ENCODE data around the gene CRAMP1. TPM values are rescaled to one million over a fixed set of nuclear protein-coding genes. Genes with fewer than 3 reads are reported as not detected.

Gene CRAMP1
- total and polyA plus RNA-seq, 11 donors, result 6.2 to 16.9 (median 10.6) TPM

DNA sequence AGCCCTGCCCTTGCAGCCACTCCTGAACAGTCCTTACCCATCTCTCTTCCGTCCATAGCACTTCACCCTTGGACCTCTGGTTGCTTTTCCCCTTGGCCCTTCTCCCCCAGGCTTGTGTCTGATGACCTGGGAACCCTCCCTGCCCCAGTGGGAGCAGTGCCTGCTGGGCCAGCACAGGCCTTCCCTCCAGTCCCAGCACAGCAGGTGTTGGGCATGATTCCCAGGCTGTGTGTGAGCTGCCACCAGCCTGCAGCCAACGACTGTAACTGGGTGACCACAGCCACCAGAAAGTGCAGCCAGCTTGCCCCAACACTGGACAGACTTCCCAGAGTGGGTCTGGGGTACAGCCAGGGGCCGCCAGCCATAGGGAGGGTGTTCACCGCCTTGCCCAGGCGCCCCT, 30.0 kb downstream of the CRAMP1 start:
- Histone ChIP-seq H3K9me3 (no peaks in the 10 kb centered on the region), H3K4me3 (no peak overlapping the region), H3K4me1 (peaks cover 0 to 31% (median 11%) of the 10 kb centered on the region in 12 donors), H3K27me3 (no peaks in the 10 kb centered on the region), H3K27ac (peak overlapping the region in 2 of 12 donors; percentile 33 to 39), H3K36me3 (peaks cover 0 to 99% (median 88%) of the 10 kb centered on the region in 9 donors)
- TF ChIP-seq, protein P1, sequence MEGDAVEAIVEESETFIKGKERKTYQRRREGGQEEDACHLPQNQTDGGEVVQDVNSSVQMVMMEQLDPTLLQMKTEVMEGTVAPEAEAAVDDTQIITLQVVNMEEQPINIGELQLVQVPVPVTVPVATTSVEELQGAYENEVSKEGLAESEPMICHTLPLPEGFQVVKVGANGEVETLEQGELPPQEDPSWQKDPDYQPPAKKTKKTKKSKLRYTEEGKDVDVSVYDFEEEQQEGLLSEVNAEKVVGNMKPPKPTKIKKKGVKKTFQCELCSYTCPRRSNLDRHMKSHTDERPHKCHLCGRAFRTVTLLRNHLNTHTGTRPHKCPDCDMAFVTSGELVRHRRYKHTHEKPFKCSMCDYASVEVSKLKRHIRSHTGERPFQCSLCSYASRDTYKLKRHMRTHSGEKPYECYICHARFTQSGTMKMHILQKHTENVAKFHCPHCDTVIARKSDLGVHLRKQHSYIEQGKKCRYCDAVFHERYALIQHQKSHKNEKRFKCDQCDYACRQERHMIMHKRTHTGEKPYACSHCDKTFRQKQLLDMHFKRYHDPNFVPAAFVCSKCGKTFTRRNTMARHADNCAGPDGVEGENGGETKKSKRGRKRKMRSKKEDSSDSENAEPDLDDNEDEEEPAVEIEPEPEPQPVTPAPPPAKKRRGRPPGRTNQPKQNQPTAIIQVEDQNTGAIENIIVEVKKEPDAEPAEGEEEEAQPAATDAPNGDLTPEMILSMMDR (IDR thresholded peaks at IDR 0.05), result no peak
- TF ChIP-seq POLR2A (IDR thresholded peaks at IDR 0.05), result no peak
- 64 to 89% (median 75%) methylated on average over 2 to 5 of the region's 5 CpGs for WGBS, 4 donors
- ATAC-seq (peak; percentile 78 to 90 (median 80)), DNase-seq (peak in 2 of 5 donors; percentile 58 to 78)
- intact Hi-C loops (cut with DNase I), result loop anchor here in 1 of 10 donors (10.0 kb wide), 1 partner anchor 63 kb away; the partner anchor contains the start of gene MAPK8IP3

DNA sequence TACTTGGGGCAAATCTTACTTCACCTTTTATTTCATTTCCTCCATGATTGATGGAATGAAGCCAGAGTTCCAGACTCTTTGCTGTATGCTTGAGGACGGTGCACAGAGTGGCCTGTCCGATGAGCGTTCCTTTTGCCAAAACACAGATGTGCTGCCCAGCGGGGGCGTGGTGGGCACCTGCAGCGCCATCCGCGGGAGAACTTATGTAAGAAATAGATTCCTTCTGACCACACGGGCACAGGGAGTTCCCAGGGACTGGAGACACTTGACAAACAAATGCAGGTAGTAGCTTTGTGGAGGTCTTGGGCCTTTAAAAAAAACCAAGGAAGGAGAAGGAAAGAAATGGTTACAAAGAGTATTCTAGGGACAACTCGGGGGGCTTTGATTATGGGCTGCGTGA, 30.6 kb downstream of the CRAMP1 start:
- intact Hi-C loops (cut with DNase I), result loop anchor here in 1 of 10 donors (10.0 kb wide), 1 partner anchor 62 kb away; the partner anchor contains the start of gene MAPK8IP3
- 89 to 94% (median 93%) methylated on average over 11 of the region's 11 CpGs for WGBS, 4 donors
- Histone ChIP-seq H3K27ac (no peak overlapping the region), H3K27me3 (no peaks in the 10 kb centered on the region), H3K9me3 (no peaks in the 10 kb centered on the region), H3K4me1 (peaks cover 0 to 31% (median 11%) of the 10 kb centered on the region in 12 donors), H3K4me3 (no peak overlapping the region), H3K36me3 (peaks cover 0 to 99% (median 87%) of the 10 kb centered on the region in 9 donors)
- ATAC-seq (no peak), DNase-seq (no peak)
- TF ChIP-seq, protein P1 (IDR thresholded peaks at IDR 0.05), result no peak
- TF ChIP-seq POLR2A (IDR thresholded peaks at IDR 0.05), result no peak

DNA sequence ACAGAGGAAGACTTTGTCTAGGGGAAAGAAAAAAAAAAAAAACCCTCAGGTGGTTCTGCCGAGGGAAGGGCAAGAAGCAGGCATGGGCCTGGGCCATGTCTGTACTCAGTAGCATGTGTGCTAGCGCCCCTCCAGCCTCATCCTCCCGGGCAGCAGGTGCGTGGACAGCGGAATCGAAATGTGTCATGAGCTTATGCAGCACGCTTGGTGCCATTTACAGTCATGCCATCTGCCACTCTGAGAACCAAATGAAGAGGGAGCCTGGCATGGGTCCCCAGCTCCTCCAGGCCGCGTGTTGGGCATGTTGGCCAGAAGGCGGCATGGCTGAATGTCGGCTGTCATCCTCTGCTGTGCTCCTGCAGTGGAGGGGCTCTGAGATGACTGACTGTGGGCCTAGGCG, 31.4 kb downstream of the CRAMP1 start:
- no peak for TF ChIP-seq POLR2A (IDR thresholded peaks at IDR 0.05)
- TF ChIP-seq, protein P1 (IDR thresholded peaks at IDR 0.05), result no peak
- no peak overlapping the region for H3K27ac ChIP-seq
- H3K27me3 ChIP-seq, result no peaks in the 10 kb centered on the region
- no peaks in the 10 kb centered on the region for H3K9me3 ChIP-seq
- ATAC-seq (no peak), DNase-seq (no peak)
- intact Hi-C loops (cut with DNase I), result loop anchor here in 1 of 10 donors (10.0 kb wide), 1 partner anchor 61 kb away; the partner anchor contains the start of gene MAPK8IP3
- H3K36me3 ChIP-seq, result peaks cover 0 to 98% (median 83%) of the 10 kb centered on the region in 9 donors
- no peak overlapping the region for H3K4me3 ChIP-seq
- WGBS, 4 donors, result 91 to 96% (median 94%) methylated on average over 11 to 12 of the region's 12 CpGs
- H3K4me1 ChIP-seq, result peaks cover 0 to 31% (median 11%) of the 10 kb centered on the region in 12 donors

DNA sequence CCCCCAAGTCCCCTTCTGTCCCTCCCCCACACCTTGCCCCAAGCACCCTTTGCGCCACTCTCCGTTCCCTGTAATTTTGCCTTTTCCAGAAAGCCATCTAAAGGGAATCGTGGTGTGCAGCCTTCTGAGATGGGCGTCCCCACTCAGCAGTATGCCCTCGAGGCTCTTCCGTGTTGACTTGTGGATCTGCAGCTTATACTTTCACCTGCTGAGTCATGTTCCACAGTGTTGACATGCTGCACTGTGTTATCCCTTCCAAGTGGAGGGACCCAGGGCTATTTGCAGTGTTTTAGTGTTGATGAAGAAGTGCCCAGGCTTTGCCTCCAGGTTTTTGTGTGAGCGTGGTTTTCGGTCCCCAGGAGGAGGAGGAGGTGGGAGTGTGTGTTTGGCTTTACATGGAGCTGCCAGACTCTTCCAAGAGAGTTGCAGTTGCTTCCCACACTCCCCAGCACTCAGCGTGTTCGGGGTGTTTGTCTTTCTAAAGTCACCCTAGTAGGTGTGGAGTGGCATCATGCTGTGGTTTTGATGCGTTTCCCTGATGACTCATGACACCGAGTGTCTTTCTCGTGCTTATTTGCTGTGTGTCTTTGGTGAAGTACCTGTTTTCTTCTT, 33.9 kb downstream of the CRAMP1 start:
- no peak for DNase-seq
- Histone ChIP-seq H3K4me3 (no peak overlapping the region), H3K4me1 (peaks cover 0 to 19% (median 5%) of the 10 kb centered on the region in 12 donors), H3K27ac (no peak overlapping the region), H3K9me3 (no peaks in the 10 kb centered on the region), H3K36me3 (peaks cover 0 to 82% (median 70%) of the 10 kb centered on the region in 9 donors), H3K27me3 (no peaks in the 10 kb centered on the region)
- ATAC-seq, result no peak
- no peak for TF ChIP-seq POLR2A (IDR thresholded peaks at IDR 0.05)
- TF ChIP-seq, protein P1 (IDR thresholded peaks at IDR 0.05), result no peak
- 82 to 90% (median 86%) methylated on average over 13 of the region's 13 CpGs for WGBS, 4 donors
- intact Hi-C loops (cut with DNase I), result loop anchor here in 1 of 10 donors (10.0 kb wide), 1 partner anchor 59 kb away; the partner anchor contains the start of gene MAPK8IP3
